SK-N-SH treated with all-trans-retinoic acid at 6 μM for 48 hours (cell line): Measurements from ENCODE around the gene GTF2A1.

Source experiments
- ATAC-seq: fragments of 200-7000 bp; cut with Tn5 transposase; 3 replicates; pipeline ENCODE4 v1.9.1; 2020; ENCODE audit warnings: mild to moderate bottlenecking, moderate library complexity
- ARNTL ChIP-seq: fragments of 450-650 bp; formaldehyde crosslinking; IDR thresholded peaks from 2 replicates; pipeline ENCODE4 v1.5.0; 2020; ENCODE audit warnings: low read depth, mild to moderate bottlenecking, moderate library complexity, borderline replicate concordance
- BACH2 ChIP-seq: fragments of 250-450 bp; sonication (Bioruptor Pico); IDR thresholded peaks from 2 replicates; pipeline ENCODE4 v1.9.0; 2021; ENCODE audit warnings: mild to moderate bottlenecking, borderline replicate concordance
- CSDC2 ChIP-seq: fragments of 250-450 bp; sonication (Bioruptor Pico); IDR thresholded peaks from 2 replicates; pipeline ENCODE4 v1.5.0; 2020; ENCODE audit warnings: mild to moderate bottlenecking, moderate library complexity
- CSRNP3 ChIP-seq: fragments of 250-450 bp; sonication (Bioruptor Pico); IDR thresholded peaks from 2 replicates; pipeline ENCODE4 v1.5.1; 2021; ENCODE audit warnings: mild to moderate bottlenecking, moderate library complexity
- ESRRG ChIP-seq: fragments of 250-450 bp; sonication (Bioruptor Pico); IDR thresholded peaks from 2 replicates; pipeline ENCODE4 v1.6.1; 2021; ENCODE audit warnings: mild to moderate bottlenecking
- GLIS3 ChIP-seq: fragments of 250-450 bp; sonication (Bioruptor Pico); IDR thresholded peaks from 2 replicates; pipeline ENCODE4 v1.5.0; 2020; ENCODE audit warnings: mild to moderate bottlenecking, moderate library complexity
- ISL1 ChIP-seq: fragments of 250-450 bp; sonication (Bioruptor Pico); IDR thresholded peaks from 2 replicates; pipeline ENCODE4 v2.1.2; 2022; ENCODE audit warnings: mild to moderate bottlenecking, moderate library complexity
- OSR1 ChIP-seq: fragments of 250-450 bp; sonication (Bioruptor Pico); IDR thresholded peaks from 2 replicates; pipeline ENCODE4 v1.8.0; 2022; ENCODE audit warnings: moderate library complexity, mild to moderate bottlenecking, inconsistent platforms
- PATZ1 ChIP-seq: fragments of 250-450 bp; sonication (Bioruptor Pico); IDR thresholded peaks from 2 replicates; pipeline ENCODE4 v1.8.0; 2020; ENCODE audit warnings: mild to moderate bottlenecking, moderate library complexity, borderline replicate concordance
- POU6F1 ChIP-seq: fragments of 250-450 bp; sonication (Bioruptor Pico); IDR thresholded peaks from 2 replicates; pipeline ENCODE4 v1.8.0; 2021; ENCODE audit warnings: low read depth, mild to moderate bottlenecking, moderate library complexity, borderline replicate concordance
- PPARA ChIP-seq: fragments of 250-450 bp; sonication (Bioruptor Pico); IDR thresholded peaks from 2 replicates; pipeline ENCODE4 v1.5.0; 2020; ENCODE audit warnings: mild to moderate bottlenecking, borderline replicate concordance
- RARB ChIP-seq: fragments of 250-450 bp; sonication (Bioruptor Pico); IDR thresholded peaks from 2 replicates; pipeline ENCODE4 v1.8.0; 2021; ENCODE audit warnings: mild to moderate bottlenecking, moderate library complexity
- SNAI2 ChIP-seq: fragments of 250-450 bp; sonication (Bioruptor Pico); IDR thresholded peaks from 2 replicates; pipeline ENCODE4 v1.5.0; 2020; ENCODE audit warnings: mild to moderate bottlenecking, moderate library complexity
- TCF4 ChIP-seq: fragments of 250-450 bp; sonication (Bioruptor Pico); IDR thresholded peaks from 2 replicates; pipeline ENCODE4 v1.8.0; 2021; ENCODE audit warnings: mild to moderate bottlenecking, moderate library complexity, borderline replicate concordance
- TOX ChIP-seq: fragments of 250-450 bp; sonication (Bioruptor Pico); IDR thresholded peaks from 2 replicates; pipeline ENCODE4 v1.8.0; 2021; ENCODE audit warnings: mild to moderate bottlenecking, moderate library complexity, borderline replicate concordance
- TSHZ2 ChIP-seq: fragments of 250-450 bp; sonication (Bioruptor Pico); IDR thresholded peaks from 2 replicates; pipeline ENCODE4 v1.5.0; 2020; ENCODE audit warnings: mild to moderate bottlenecking, moderate library complexity
- ZC3H10 ChIP-seq: fragments of 250-450 bp; sonication (Bioruptor Pico); IDR thresholded peaks from 2 replicates; pipeline ENCODE4 v1.5.1; 2021; ENCODE audit warnings: mild to moderate bottlenecking, moderate library complexity
- ZFP3 ChIP-seq: fragments of 250-450 bp; sonication (Bioruptor Pico); IDR thresholded peaks from 2 replicates; pipeline ENCODE4 v1.5.0; 2020; ENCODE audit warnings: mild to moderate bottlenecking, moderate library complexity
- ZFP30 ChIP-seq: fragments of 450-650 bp; formaldehyde crosslinking; IDR thresholded peaks from 2 replicates; pipeline ENCODE4 v1.5.0; 2022; ENCODE audit warnings: mild to moderate bottlenecking, moderate library complexity
- ZNF565 ChIP-seq: fragments of 450-650 bp; formaldehyde crosslinking; conservative IDR thresholded peaks from 2 replicates; pipeline ENCODE4 v1.5.0; 2020; ENCODE audit warnings: low read depth, mild to moderate bottlenecking, moderate library complexity
- ZNF70 ChIP-seq: fragments of 450-650 bp; formaldehyde crosslinking; IDR thresholded peaks from 2 replicates; pipeline ENCODE4 v1.5.0; 2020; ENCODE audit warnings: mild to moderate bottlenecking, moderate library complexity

GTF2A1 gene

DNA sequence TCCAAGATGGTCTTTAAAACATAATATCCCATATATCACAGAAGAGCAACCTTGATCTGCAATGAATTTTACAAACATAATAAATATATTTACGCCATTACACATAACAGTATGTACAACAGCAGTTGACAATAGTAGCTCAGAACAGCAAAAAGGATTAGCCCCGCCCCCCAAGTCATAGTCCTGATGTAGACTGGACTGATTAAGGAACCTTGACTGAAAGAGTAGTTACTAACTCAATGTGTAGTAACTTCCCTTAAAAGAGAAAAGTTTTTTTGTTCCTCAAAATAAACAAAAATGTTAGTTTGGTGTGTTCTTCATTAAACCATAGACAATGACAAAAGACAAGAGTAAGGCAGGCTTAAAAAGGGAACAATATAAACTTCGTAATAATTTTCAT, 44.5 kb downstream of the GTF2A1 start:
- TF ChIP-seq ZC3H10 (CRISPR knock-in tag): no peak
- ATAC-seq: no peak

- no peak for ATAC-seq
- TF ChIP-seq CSDC2 (CRISPR knock-in tag) (no peak), ARNTL (CRISPR knock-in tag) (no peak), ZNF70 (CRISPR knock-in tag) (no peak), SNAI2 (CRISPR knock-in tag) (no peak), OSR1 (CRISPR knock-in tag) (no peak), TCF4 (CRISPR knock-in tag) (no peak), ZC3H10 (CRISPR knock-in tag) (no peak), GLIS3 (CRISPR knock-in tag) (no peak), ZNF565 (CRISPR knock-in tag) (no peak), POU6F1 (CRISPR knock-in tag) (no peak), ZFP3 (CRISPR knock-in tag) (no peak), ESRRG (CRISPR knock-in tag) (no peak), TOX (CRISPR knock-in tag) (no peak)
Measured at GRCh38 chr14:81172881-81173280, 47.9 kb downstream of the GTF2A1 start.

DNA sequence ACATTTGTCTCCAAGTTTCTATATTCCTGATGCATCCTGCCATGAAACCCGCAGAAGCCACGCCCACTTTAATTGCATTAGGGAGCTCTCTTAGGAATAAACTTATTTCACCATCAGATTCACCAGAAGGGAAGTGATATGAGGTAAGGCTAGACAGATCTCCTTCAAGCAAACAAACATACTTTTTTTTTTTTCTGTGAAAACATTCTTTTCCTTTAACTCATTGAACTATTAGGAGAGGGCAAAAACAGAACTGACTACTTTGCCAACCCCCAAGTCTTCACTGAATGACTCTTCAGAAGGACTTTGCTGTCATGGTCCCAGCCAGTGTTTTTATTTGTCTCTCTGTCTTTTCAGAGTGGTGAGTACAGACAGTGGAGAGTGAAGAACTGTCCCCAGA, 48.4 kb downstream of the GTF2A1 start:
- ATAC-seq: no peak
- TF ChIP-seq ZC3H10 (CRISPR knock-in tag): no peak
- no peak for TF ChIP-seq ESRRG (CRISPR knock-in tag)
- no peak for TF ChIP-seq PATZ1 (CRISPR knock-in tag)
- no peak for TF ChIP-seq TOX (CRISPR knock-in tag)
- no peak for TF ChIP-seq ISL1 (CRISPR knock-in tag)
- TF ChIP-seq BACH2: no peak
- TF ChIP-seq PPARA (CRISPR knock-in tag): no peak
- no peak for TF ChIP-seq ZNF70 (CRISPR knock-in tag)
- TF ChIP-seq CSRNP3 (CRISPR knock-in tag): no peak
- no peak for TF ChIP-seq RARB (CRISPR knock-in tag)
- TF ChIP-seq ARNTL (CRISPR knock-in tag): no peak
- no peak for TF ChIP-seq GLIS3 (CRISPR knock-in tag)
- no peak for TF ChIP-seq TCF4 (CRISPR knock-in tag)
- no peak for TF ChIP-seq POU6F1 (CRISPR knock-in tag)
- no peak for TF ChIP-seq ZNF565 (CRISPR knock-in tag)
- no peak for TF ChIP-seq ZFP30 (CRISPR knock-in tag)
- no peak for TF ChIP-seq ZFP3 (CRISPR knock-in tag)
- TF ChIP-seq OSR1 (CRISPR knock-in tag): no peak
- TF ChIP-seq TSHZ2 (CRISPR knock-in tag): no peak
